Measurements from ENCODE around the gene FOXD2. TPM values are rescaled to one million over a fixed set of nuclear protein-coding genes. Genes with fewer than 3 reads are reported as not detected.

FOXD2 gene
- total and polyA plus RNA-seq, 11 donors, result 0.01 to 0.14 (median 0.08) TPM; not detected in 4

GRCh38 chr1:47405697-47406096 is 32.1 kb upstream of the FOXD2 start:
- Histone ChIP-seq H3K27ac (no peak overlapping the region), H3K9me3 (no peaks in the 10 kb centered on the region), H3K4me1 (peaks cover 0 to 6% (median 0%) of the 10 kb centered on the region in 12 donors), H3K27me3 (peaks cover 0 to 36% (median 7%) of the 10 kb centered on the region in 9 donors), H3K36me3 (no peaks in the 10 kb centered on the region), H3K4me3 (no peak overlapping the region)
- WGBS, 4 donors, result 47 to 68% (median 61%) methylated on average over 5 of the region's 5 CpGs
- TF ChIP-seq CTCF (IDR thresholded peaks at IDR 0.05) (no peak), POLR2A (IDR thresholded peaks at IDR 0.05) (no peak)
- no peak for ATAC-seq
- no peak for DNase-seq
- intact Hi-C loops (cut with DNase I), result no loop called here

GRCh38 chr1:47406966-47407365 is 30.9 kb upstream of the FOXD2 start:
- no peak for DNase-seq

GRCh38 chr1:47407481-47407880 is 30.4 kb upstream of the FOXD2 start:
- no peak overlapping the region for H3K27ac ChIP-seq
- intact Hi-C loops (cut with DNase I), result no loop called here
- no peaks in the 10 kb centered on the region for H3K9me3 ChIP-seq
- TF ChIP-seq POLR2A (IDR thresholded peaks at IDR 0.05) (no peak), CTCF (IDR thresholded peaks at IDR 0.05) (no peak)
- no peak for DNase-seq
- ATAC-seq, result no peak
- H3K4me3 ChIP-seq, result no peak overlapping the region
- H3K36me3 ChIP-seq, result no peaks in the 10 kb centered on the region
- 85 to 93% (median 91%) methylated on average over 3 of the region's 3 CpGs for WGBS, 4 donors
- peaks cover 0 to 6% (median 0%) of the 10 kb centered on the region in 12 donors for H3K4me1 ChIP-seq
- peaks cover 0 to 26% (median 0%) of the 10 kb centered on the region in 9 donors for H3K27me3 ChIP-seq

More at GRCh38 chr1:47406966-47407365, 30.9 kb upstream of the FOXD2 start:
- Histone ChIP-seq H3K4me1 (peaks cover 0 to 6% (median 0%) of the 10 kb centered on the region in 12 donors), H3K36me3 (no peaks in the 10 kb centered on the region), H3K27ac (no peak overlapping the region), H3K27me3 (peaks cover 0 to 30% (median 0%) of the 10 kb centered on the region in 9 donors), H3K4me3 (no peak overlapping the region), H3K9me3 (no peaks in the 10 kb centered on the region)
- intact Hi-C loops (cut with DNase I), result no loop called here
- WGBS, 4 donors, result 95 to 96% (median 96%) methylated on average over 5 of the region's 5 CpGs
- TF ChIP-seq CTCF (IDR thresholded peaks at IDR 0.05) (no peak), POLR2A (IDR thresholded peaks at IDR 0.05) (no peak)
- no peak for ATAC-seq

- intact Hi-C loops (cut with DNase I), result no loop called here
- H3K27me3 ChIP-seq, result peaks cover 0 to 11% (median 2%) of the 10 kb centered on the region in 9 donors
- TF ChIP-seq POLR2A (IDR thresholded peaks at IDR 0.05), result no peak
- peaks cover 0 to 6% (median 0%) of the 10 kb centered on the region in 12 donors for H3K4me1 ChIP-seq
- ATAC-seq, result peak in 3 of 4 donors; percentile 22 to 62 (median 49)
- whole genome bisulfite sequencing, 4 donors, result 37 to 59% (median 49%) methylated on average over 10 to 12 of the region's 12 CpGs
- no peaks in the 10 kb centered on the region for H3K9me3 ChIP-seq
- no peak for DNase-seq
- no peak overlapping the region for H3K4me3 ChIP-seq
- H3K27ac ChIP-seq, result no peak overlapping the region
- H3K36me3 ChIP-seq, result no peaks in the 10 kb centered on the region
These were observed 28.4 kb upstream of the FOXD2 start for GRCh38 chr1:47409311-47410067.
